Measurements from ENCODE around the gene GMDS. TPM values are rescaled to one million over a fixed set of nuclear protein-coding genes. Genes with fewer than 3 reads are reported as not detected.

Gene GMDS
- total and polyA plus RNA-seq, 2 of the 8 experiments (the other 6 are each of a cell fraction or from before 2014, with no cell fraction given) = 16.8 to 50.0 TPM

GRCh38 chr6:1696463-1696850 is 548.9 kb downstream of the GMDS start (continued):
- TF ChIP-seq CHD7 (IDR thresholded peaks at IDR 0.05; ENCODE audit: insufficient replicate concordance, low read length) = no peak
- no peak for TF ChIP-seq USF2 (IDR thresholded peaks at IDR 0.05; ENCODE audit: low read length)
- no peak for TF ChIP-seq BCL11A (IDR thresholded peaks at IDR 0.05; ENCODE audit: low read depth in 2 of 2, low read length in 2 of 2)
- TF ChIP-seq EGR1 (IDR thresholded peaks at IDR 0.05; ENCODE audit: borderline replicate concordance, low read depth, low read length) = no peak
- no peak for TF ChIP-seq CHD2 (IDR thresholded peaks at IDR 0.05; ENCODE audit: low read length)
- TF ChIP-seq SP2 (IDR thresholded peaks at IDR 0.05; ENCODE audit: low read length) = no peak
- no peak for TF ChIP-seq E2F6 (IDR thresholded peaks at IDR 0.05)
- TF ChIP-seq RAD21 (IDR thresholded peaks at IDR 0.05 in 1 of 2, conservative IDR thresholded peaks at IDR 0.05 in 1 of 2; ENCODE audit: low read depth in 2 of 2, low read length in 2 of 2) = no peak
